SKM-1 treated with dmso at 0.1 percent for 144 hours (cell line): ENCODE results near the gene TPRN.

Source experiments
- DNase-seq: peaks from one replicate; lab custom pipeline; 2025; ENCODE audit not compliant: unreplicated experiment; lab: John Stamatoyannopoulos, UW

TPRN gene

GRCh38 chr9:137226338-137227053 lies 26.0 kb upstream of the TPRN start:
- DNase-seq: no peak

GRCh38 chr9:137225699-137226331 lies 25.3 kb upstream of the TPRN start:
- no peak for DNase-seq

- peak; percentile 41 for DNase-seq
Observed at GRCh38 chr9:137224830-137225694, 24.5 kb upstream of the TPRN start, which contains the start of gene CYSRT1. CYSRT1 (plus strand) TSS chr9:137225174; CDS start chr9:137225622, 448 bp downstream.

- DNase-seq: peak; percentile 96
Observed at GRCh38 chr9:137223078-137223970, 22.8 kb upstream of the TPRN start.

- DNase-seq: no peak
Observed at GRCh38 chr9:137222190-137223077, 21.9 kb upstream of the TPRN start, which contains the start of gene RNF208. RNF208 (minus strand) TSS chr9:137222240; CDS start chr9:137221212, 1,028 bp downstream.

GRCh38 chr9:137221506-137222111 lies 21.1 kb upstream of the TPRN start:
- DNase-seq: no peak

- no peak for DNase-seq
Observed at GRCh38 chr9:137221095-137221505, 20.6 kb upstream of the TPRN start.

GRCh38 chr9:137220317-137221094 lies 20.0 kb upstream of the TPRN start:
- no peak for DNase-seq

- DNase-seq: no peak
Observed at GRCh38 chr9:137219757-137220316, 19.3 kb upstream of the TPRN start.

- no peak for DNase-seq
Observed at GRCh38 chr9:137218754-137219271, 18.3 kb upstream of the TPRN start.

- no peak for DNase-seq
Observed at GRCh38 chr9:137218212-137218753, 17.7 kb upstream of the TPRN start.

- no peak for DNase-seq
Observed at GRCh38 chr9:137217276-137218211, 17.0 kb upstream of the TPRN start.

GRCh38 chr9:137216188-137216965 lies 15.8 kb upstream of the TPRN start:
- no peak for DNase-seq

- no peak for DNase-seq
Observed at GRCh38 chr9:137215196-137215986, 14.8 kb upstream of the TPRN start.

- DNase-seq: no peak
Observed at GRCh38 chr9:137214620-137215019, 14.1 kb upstream of the TPRN start.
